H1 (cell line): Measurements from ENCODE around the gene TEKT5. TPM values are rescaled to one million over a fixed set of nuclear protein-coding genes. Genes with fewer than 3 reads are reported as not detected.

Experiments used
- CTCF ChIA-PET: fragments of 300-600 bp; sonication (Branson Sonifier 250); formaldehyde crosslinking; loops from one replicate; lab custom pipeline; 2021; ENCODE audit not compliant: partially characterized antibody; lab: Charles Lee
- POLR2A ChIA-PET: fragments of 300-600 bp; sonication (Branson Sonifier 250); formaldehyde crosslinking; loops from one replicate; lab custom pipeline; 2021; ENCODE audit warnings: inconsistent platforms; ENCODE audit not compliant: partially characterized antibody; lab: Charles Lee
- DNase-seq, 2 experiments: peaks; one replicate each; pipeline versions ENCODE4 v3.0.0 to v3.0.0-alpha.2; 2010 to 2022; ENCODE audit warnings: low spot score in 2 of 2, low read depth in 1 of 2, mixed read lengths in 1 of 2
- FAIRE-seq: peaks from 2 replicates; lab custom pipeline; 2011; peaks lifted over from hg19 to GRCh38; lab: Jason Lieb, UNC
- H2AFZ ChIP-seq: 2 replicates; pipeline ENCODE4 v1.8.1; 2012; ENCODE audit warnings: low read length, inconsistent platforms
- H2AK5ac ChIP-seq: 2 replicates; pipeline ENCODE4 v1.6.1; 2013; ENCODE audit warnings: low read depth, low read length
- H2BK120ac ChIP-seq: replicated peaks from 2 replicates; pipeline ENCODE3; 2013; ENCODE audit warnings: low read depth, low read length, inconsistent platforms
- H2BK12ac ChIP-seq: 2 replicates; pipeline ENCODE4 v1.6.1; 2013; ENCODE audit warnings: low read depth, low read length
- H2BK15ac ChIP-seq: 2 replicates; pipeline ENCODE4 v1.6.1; 2013; ENCODE audit warnings: low read length
- H2BK20ac ChIP-seq: 2 replicates; pipeline ENCODE4 v1.6.1; 2013; ENCODE audit warnings: low read length
- H2BK5ac ChIP-seq: 2 replicates; pipeline ENCODE4 v1.6.1; 2013; ENCODE audit warnings: low read depth, low read length
- H3K14ac ChIP-seq: 2 replicates; pipeline ENCODE4 v1.6.1; 2013; ENCODE audit warnings: inconsistent platforms; ENCODE audit not compliant: insufficient read length
- H3K18ac ChIP-seq: 2 replicates; pipeline ENCODE4 v1.6.1; 2013; ENCODE audit warnings: low read length; ENCODE audit errors: extremely low read depth
- H3K23ac ChIP-seq: 2 replicates; pipeline ENCODE4 v1.6.1; 2013; ENCODE audit warnings: inconsistent platforms; ENCODE audit not compliant: insufficient read length
- H3K23me2 ChIP-seq: 2 replicates; pipeline ENCODE4 v1.6.1; 2013; ENCODE audit warnings: low read depth, low read length
- H3K27ac ChIP-seq: 2 replicates; pipeline ENCODE4 v1.6.1; 2011; ENCODE audit warnings: low read depth, low read length, inconsistent platforms
- H3K27me3 ChIP-seq, 4 experiments: replicated peaks in 1 of 4; 1 replicate in 1 of 4; 2 replicates in 3 of 4; pipeline versions ENCODE4 v1.6.1 to v1.8.1; 2011 to 2013; ENCODE audit warnings: low read length in 3 of 4, mild to moderate bottlenecking in 3 of 4, inconsistent platforms in 2 of 4, mixed read lengths in 2 of 4, moderate library complexity in 1 of 4; ENCODE audit not compliant: control insufficient read depth in 3 of 4, insufficient read depth in 3 of 4; ENCODE audit errors: extremely low read depth in 1 of 4
- H3K36me3 ChIP-seq, 4 experiments: 2 replicates each; pipeline versions ENCODE4 v1.6.1 to v1.8.1; 2011 to 2013; ENCODE audit warnings: mild to moderate bottlenecking in 4 of 4, low read length in 3 of 4, moderate library complexity in 2 of 4, control low read depth in 1 of 4, inconsistent platforms in 1 of 4; ENCODE audit not compliant: insufficient read depth in 4 of 4, control insufficient read depth in 2 of 4
- H3K4ac ChIP-seq: replicated peaks from 2 replicates; pipeline ENCODE3; 2013; ENCODE audit warnings: low read length, low read depth, mixed read lengths, inconsistent platforms; ENCODE audit not compliant: insufficient read length
- H3K4me1 ChIP-seq, 4 experiments: replicated peaks in 1 of 4; 1 replicate in 1 of 4; 2 replicates in 3 of 4; pipeline versions ENCODE4 v1.6.1 to v1.8.1; 2011 to 2013; ENCODE audit warnings: low read length in 3 of 4, inconsistent platforms in 2 of 4, mixed read lengths in 1 of 4; ENCODE audit not compliant: insufficient read depth in 4 of 4, control insufficient read depth in 3 of 4
- H3K4me2 ChIP-seq, 2 experiments: 2 replicates each; pipeline versions ENCODE4 v1.6.1 to v1.8.1; 2011 to 2013; ENCODE audit warnings: low read depth in 2 of 2, low read length in 2 of 2, control low read depth in 1 of 2, inconsistent platforms in 1 of 2, mild to moderate bottlenecking in 1 of 2; ENCODE audit not compliant: insufficient read depth in 1 of 2
- H3K4me3 ChIP-seq, 4 experiments: fragments of 200-600, 300-600 bp in 1 of 4; sonication (generic), shearing (Covaris generic), sonication (Bioruptor Twin) in 1 of 4; 2 replicates each; pipeline versions ENCODE4 v1.5.1 to v1.8.1; 2011 to 2016; ENCODE audit warnings: low read length in 4 of 4, low read depth in 3 of 4, control low read depth in 2 of 4, inconsistent platforms in 2 of 4, mild to moderate bottlenecking in 2 of 4, mixed read lengths in 1 of 4, moderate library complexity in 1 of 4; ENCODE audit not compliant: insufficient read depth in 2 of 4; ENCODE audit errors: extremely low read depth in 1 of 4
- H3K56ac ChIP-seq: replicated peaks from 2 replicates; pipeline ENCODE3; 2013; ENCODE audit warnings: low read depth, mild to moderate bottlenecking, mixed read lengths, low read length, inconsistent platforms; ENCODE audit not compliant: insufficient read length
- H3K79me1 ChIP-seq: 2 replicates; pipeline ENCODE4 v1.6.1; 2013; ENCODE audit warnings: low read depth, low read length, control low read depth
- H3K79me2 ChIP-seq, 2 experiments: 2 replicates each; pipeline versions ENCODE4 v1.6.1 to v1.8.1; 2012 to 2013; ENCODE audit warnings: low read length in 2 of 2, mild to moderate bottlenecking in 2 of 2, inconsistent platforms in 1 of 2; ENCODE audit not compliant: insufficient read depth in 2 of 2, control insufficient read depth in 1 of 2
- H3K9ac ChIP-seq, 4 experiments: replicated peaks in 1 of 4; 1 replicate in 1 of 4; 2 replicates in 3 of 4; pipeline versions ENCODE4 v1.6.1 to v1.8.1; 2011 to 2013; ENCODE audit warnings: low read depth in 3 of 4, low read length in 3 of 4, control low read depth in 2 of 4, mild to moderate bottlenecking in 2 of 4, moderate library complexity in 2 of 4, inconsistent platforms in 1 of 4; ENCODE audit errors: extremely low read depth in 1 of 4
- H3K9me3 ChIP-seq, 2 experiments: 2 replicates each; pipeline versions ENCODE4 v1.6.1 to v1.8.1; 2012 to 2013; ENCODE audit warnings: mild to moderate bottlenecking in 2 of 2, moderate library complexity in 2 of 2, control low read depth in 1 of 2, inconsistent platforms in 1 of 2, low read depth in 1 of 2, low read length in 1 of 2, mixed read lengths in 1 of 2; ENCODE audit not compliant: insufficient read depth in 2 of 2
- H4K20me1 ChIP-seq, 2 experiments: replicated peaks in 1 of 2; 2 replicates each; pipeline versions ENCODE3 to v1.8.1; 2011 to 2013; ENCODE audit warnings: inconsistent platforms in 2 of 2, low read length in 2 of 2, mild to moderate bottlenecking in 1 of 2; ENCODE audit not compliant: insufficient read depth in 2 of 2, control insufficient read depth in 1 of 2
- H4K5ac ChIP-seq: 2 replicates; pipeline ENCODE4 v1.6.1; 2013; ENCODE audit warnings: low read length, low read depth, mixed read lengths, inconsistent platforms; ENCODE audit not compliant: insufficient read length
- H4K8ac ChIP-seq: 2 replicates; pipeline ENCODE4 v1.8.0; 2013; ENCODE audit warnings: mild to moderate bottlenecking, moderate library complexity, low read length, inconsistent platforms; ENCODE audit not compliant: insufficient read depth; ENCODE audit errors: extremely low read depth
- H4K91ac ChIP-seq: replicated peaks from 2 replicates; pipeline ENCODE3; 2013; ENCODE audit warnings: low read length, mixed read lengths, inconsistent platforms; ENCODE audit not compliant: insufficient read length
- HDAC2 ChIP-seq, 2 experiments: fragments of 300-600 bp in 1 of 2; sonication (generic) in 1 of 2; IDR thresholded peaks; 2 replicates each; pipeline ENCODE4 v1.6.1; 2011 to 2012; ENCODE audit warnings: low read depth in 2 of 2, low read length in 2 of 2, mild to moderate bottlenecking in 2 of 2, moderate library complexity in 2 of 2, borderline replicate concordance in 1 of 2, inconsistent platforms in 1 of 2
- KDM1A ChIP-seq: fragments of 200-600, 300-600 bp; sonication (generic); IDR thresholded peaks from 2 replicates; pipeline ENCODE4 v1.7.1; 2016; ENCODE audit warnings: mild to moderate bottlenecking, low read length, borderline replicate concordance
- MAFK ChIP-seq: IDR thresholded peaks from 2 replicates; pipeline ENCODE4 v1.6.1; 2012; ENCODE audit warnings: low read depth, mild to moderate bottlenecking, improper control_type of control experiment, low read length
- POU5F1 ChIP-seq: IDR thresholded peaks from 2 replicates; pipeline ENCODE4 v1.6.1; 2011; ENCODE audit warnings: low read depth, mild to moderate bottlenecking, low read length, moderate library complexity
- RAD21 ChIP-seq, 2 experiments: IDR thresholded peaks in 1 of 2; conservative IDR thresholded peaks in 1 of 2; 2 replicates each; pipeline ENCODE4 v1.6.1; 2011; ENCODE audit warnings: low read depth in 2 of 2, low read length in 2 of 2, improper control_type of control experiment in 1 of 2, inconsistent platforms in 1 of 2, mild to moderate bottlenecking in 1 of 2, moderate library complexity in 1 of 2
- RFX5 ChIP-seq: IDR thresholded peaks from 2 replicates; pipeline ENCODE4 v1.6.1; 2011; ENCODE audit warnings: low read depth, low read length, improper control_type of control experiment, borderline replicate concordance
- ZNF274 ChIP-seq: IDR thresholded peaks from 2 replicates; pipeline ENCODE4 v1.7.0; 2012; ENCODE audit warnings: low read length, borderline replicate concordance; ENCODE audit errors: extremely low read depth
- WGBS, 2 experiments: shearing (Covaris generic) in 1 of 2; methylation state at CpG; one replicate each; pipeline versions ENCODE4 v1.1.6 to v1.1.7; 2013 to 2015; ENCODE audit warnings: low lambda C conversion rate in 2 of 2, mixed read lengths in 2 of 2, inconsistent platforms in 1 of 2, low coverage in 1 of 2, missing lambda C conversion rate in 1 of 2; ENCODE audit not compliant: insufficient replicate concordance in 2 of 2, insufficient coverage in 1 of 2, insufficient read length in 1 of 2; ENCODE audit errors: extremely low coverage in 1 of 2, missing lambda C conversion rate in 1 of 2; 5-methylcytosine and 5-hydroxymethylcytosine counted together
- polyA plus RNA-seq, 7 experiments: library from polyadenylated mRNA; depleted of rRNA in 3 of 7; stranded (reverse) in 5 of 7; unstranded in 2 of 7; fragments of >200 nt in 5 of 7; fragments of 200-250 nt in 2 of 7; gene quantifications; 1 replicate in 5 of 7; 2 replicates in 1 of 7; 4 replicates in 1 of 7; pipeline versions ENCODE4 v1.2.1 to v1.2.3, GENCODE V29; 2011 to 2013; ENCODE audit warnings: missing spikeins in 2 of 7, mixed read lengths in 2 of 7
- total RNA-seq: library from RNA; stranded (reverse); fragmentation: NEBNext Ultra II Directional; extraction: Animal tissue kit (Norgen Biotek cat#: 25700); gene quantifications from 2 replicates; pipeline ENCODE4 v1.2.1, GENCODE V29; 2021
- TF ChIP-seq, protein P1 (sequence below), 3 experiments: IDR thresholded peaks; 1 replicate in 2 of 3; 2 replicates in 1 of 3; pipeline versions ENCODE4 v1.5.1 to v1.6.1; 2011; ENCODE audit warnings: low read length in 3 of 3, mild to moderate bottlenecking in 3 of 3, inconsistent platforms in 2 of 3, low read depth in 1 of 3, moderate library complexity in 1 of 3; ENCODE audit not compliant: insufficient read depth in 1 of 3; ENCODE audit errors: control extremely low read depth in 1 of 3

The TEKT5 gene
- total and polyA plus RNA-seq, 2 of the 8 experiments (the other 6 are each of a cell fraction or from before 2014, with no cell fraction given): 0.95 TPM; not detected in 1

- Histone ChIP-seq H3K27me3 (no peaks in the 10 kb centered on the region), H3K18ac (peak overlapping the region; percentile 55; the same call in 1 of the 2 replicates), H4K20me1 (no peaks in the 10 kb centered on the region), H2BK15ac (peak overlapping the region; percentile 74; the same call in 1 of the 2 replicates), H4K5ac (no peak overlapping the region), H4K91ac (no peak overlapping the region), H3K23me2 (no peaks in the 10 kb centered on the region; the same call in 1 of the 2 replicates), H2AFZ (no peak overlapping the region; the same call in 1 of the 2 replicates), H2BK20ac (no peak overlapping the region), H2BK12ac (no peak overlapping the region), H3K4me1 (peaks cover 0 to 3% (median under 1%) of the 10 kb centered on the region in 4 experiments; a peak in 3 of 7 replicates), H2BK120ac (no peak overlapping the region), H3K4me3 (no peak overlapping the region), H2AK5ac (no peak overlapping the region), H3K4me2 (no peak overlapping the region), H3K36me3 (no peaks in the 10 kb centered on the region), H4K8ac (no peak overlapping the region), H3K23ac (no peak overlapping the region), H3K14ac (no peak overlapping the region), H3K79me1 (no peaks in the 10 kb centered on the region), H3K9ac (no peak overlapping the region), H3K9me3 (no peaks in the 10 kb centered on the region), H3K4ac (no peak overlapping the region), H3K56ac (no peak overlapping the region), H3K79me2 (no peaks in the 10 kb centered on the region), H2BK5ac (no peak overlapping the region), H3K27ac (no peak overlapping the region)
- ChIA-PET POLR2A (no interaction called here), CTCF (interaction anchor here (0.6 to 3.6 kb wide), 20 partner anchors 10 to 230 kb away, joined by 3 to 17 read pairs (median 4); no protein-coding TSS in a partner anchor)
- FAIRE-seq: no peak
- DNase-seq: peak in 1 of 2 experiments; percentile 57
- 65% methylated on average over 8 of the region's 8 CpGs; no CpG with 5 or more reads in 1 of the 2 experiments for WGBS, 2 experiments
- TF ChIP-seq RFX5: no peak
- TF ChIP-seq HDAC2 (IDR thresholded peaks at IDR 0.05; ENCODE audit: borderline replicate concordance in 1 of 2, low read depth in 2 of 2, low read length in 2 of 2): no peak
- TF ChIP-seq, protein P1, sequence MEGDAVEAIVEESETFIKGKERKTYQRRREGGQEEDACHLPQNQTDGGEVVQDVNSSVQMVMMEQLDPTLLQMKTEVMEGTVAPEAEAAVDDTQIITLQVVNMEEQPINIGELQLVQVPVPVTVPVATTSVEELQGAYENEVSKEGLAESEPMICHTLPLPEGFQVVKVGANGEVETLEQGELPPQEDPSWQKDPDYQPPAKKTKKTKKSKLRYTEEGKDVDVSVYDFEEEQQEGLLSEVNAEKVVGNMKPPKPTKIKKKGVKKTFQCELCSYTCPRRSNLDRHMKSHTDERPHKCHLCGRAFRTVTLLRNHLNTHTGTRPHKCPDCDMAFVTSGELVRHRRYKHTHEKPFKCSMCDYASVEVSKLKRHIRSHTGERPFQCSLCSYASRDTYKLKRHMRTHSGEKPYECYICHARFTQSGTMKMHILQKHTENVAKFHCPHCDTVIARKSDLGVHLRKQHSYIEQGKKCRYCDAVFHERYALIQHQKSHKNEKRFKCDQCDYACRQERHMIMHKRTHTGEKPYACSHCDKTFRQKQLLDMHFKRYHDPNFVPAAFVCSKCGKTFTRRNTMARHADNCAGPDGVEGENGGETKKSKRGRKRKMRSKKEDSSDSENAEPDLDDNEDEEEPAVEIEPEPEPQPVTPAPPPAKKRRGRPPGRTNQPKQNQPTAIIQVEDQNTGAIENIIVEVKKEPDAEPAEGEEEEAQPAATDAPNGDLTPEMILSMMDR (IDR thresholded peaks at IDR 0.05; ENCODE audit: control extremely low read depth in 1 of 3, insufficient read depth in 1 of 3, low read depth in 1 of 3, low read length in 3 of 3): peak; percentile 57 to 80 (median 79)
- no peak for TF ChIP-seq MAFK
- peak; percentile 54 to 57 for TF ChIP-seq RAD21 (IDR thresholded peaks at IDR 0.05 in 1 of 2, conservative IDR thresholded peaks at IDR 0.05 in 1 of 2; ENCODE audit: low read depth in 2 of 2, low read length in 2 of 2)
- TF ChIP-seq POU5F1: no peak
- peak; percentile 62; the same call in 1 of the 2 replicates for TF ChIP-seq KDM1A
- TF ChIP-seq ZNF274: no peak
Observed at GRCh38 chr16:10668322-10669045, 26.2 kb downstream of the TEKT5 start.
